ENCODE measurements around the gene DGCR6L. TPM values are rescaled to one million over a fixed set of nuclear protein-coding genes. Genes with fewer than 3 reads are reported as not detected.

Gene DGCR6L
- total and polyA plus RNA-seq, 2 experiments from 2014 or later, result 84.6 to 111 TPM

DNA sequence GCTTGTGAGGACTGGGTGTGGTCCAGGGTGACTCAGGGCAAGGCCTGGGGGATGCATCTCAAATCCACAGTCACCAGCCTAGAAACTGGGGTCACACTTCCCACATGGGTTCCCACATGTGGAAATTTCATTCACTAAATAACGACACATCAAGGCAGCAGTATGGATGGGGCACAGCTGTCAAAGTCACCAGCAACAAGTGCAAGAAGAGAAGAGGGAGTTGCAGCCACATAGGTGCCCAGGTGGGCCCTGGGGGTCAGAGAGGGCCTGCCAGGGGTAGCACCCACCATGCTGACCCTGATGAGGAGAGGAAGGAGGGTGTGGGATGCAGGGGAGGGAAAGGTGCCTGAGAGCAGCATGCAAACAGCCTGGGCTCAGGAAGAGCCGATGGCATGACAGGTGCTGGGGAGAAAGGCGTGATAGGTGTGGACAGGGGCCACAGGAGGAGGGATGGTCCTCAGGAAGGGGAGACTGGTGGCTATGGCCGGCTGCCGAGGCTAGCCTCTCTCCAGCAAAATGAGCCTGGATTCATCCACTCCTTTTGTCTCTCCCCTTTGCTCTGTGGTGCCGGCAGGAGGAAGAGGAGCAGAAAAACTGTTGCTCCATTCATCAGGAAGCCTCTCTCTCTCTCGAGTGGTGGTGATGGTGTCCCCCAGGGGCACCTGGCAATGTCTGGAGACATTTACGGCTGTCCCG is 22.3 kb downstream of the DGCR6L start:
- Histone ChIP-seq H3K9me3 (ENCODE audit: low read depth) (no peaks in the 10 kb centered on the region), H3K9me2 (ENCODE audit: insufficient read depth) (no peaks in the 10 kb centered on the region), H3K27me3 (replicated peaks; ENCODE audit: insufficient read depth) (no peaks in the 10 kb centered on the region; the same call in 1 of the 2 replicates), H3K27ac (no peak overlapping the region), H3K36me3 (ENCODE audit: low read depth) (no peaks in the 10 kb centered on the region), H3K4me3 (no peak overlapping the region), H4K20me1 (ENCODE audit: insufficient read depth) (no peaks in the 10 kb centered on the region), H3K79me2 (ENCODE audit: insufficient read depth) (no peaks in the 10 kb centered on the region), H3F3A (ENCODE audit: insufficient read depth) (no peaks in the 10 kb centered on the region), H2AFZ (no peak overlapping the region), H3K4me1 (ENCODE audit: insufficient read depth) (no peaks in the 10 kb centered on the region), H3K4me2 (ENCODE audit: unreplicated experiment) (no peak overlapping the region), H3K9ac (no peak overlapping the region)
- 54 to 58% methylated on average over 9 of the region's 9 CpGs for WGBS, 2 experiments (ENCODE audit: low coverage in 1 of 2, low lambda C conversion rate in 2 of 2, missing lambda C conversion rate in 2 of 2)
- no peak for DNase-seq
- no peak for TF ChIP-seq EZH2 (IDR thresholded peaks at IDR 0.05; ENCODE audit: insufficient read depth, poor library complexity, severe bottlenecking)
- TF ChIP-seq EZH2phosphoT487 (IDR thresholded peaks at IDR 0.05; ENCODE audit: insufficient read depth, low read depth), result no peak
- in situ Hi-C loops (cut with MboI), result loop anchor here (25.0 kb wide), 1 partner anchor 310 kb away; no protein-coding TSS in a partner anchor

DNA sequence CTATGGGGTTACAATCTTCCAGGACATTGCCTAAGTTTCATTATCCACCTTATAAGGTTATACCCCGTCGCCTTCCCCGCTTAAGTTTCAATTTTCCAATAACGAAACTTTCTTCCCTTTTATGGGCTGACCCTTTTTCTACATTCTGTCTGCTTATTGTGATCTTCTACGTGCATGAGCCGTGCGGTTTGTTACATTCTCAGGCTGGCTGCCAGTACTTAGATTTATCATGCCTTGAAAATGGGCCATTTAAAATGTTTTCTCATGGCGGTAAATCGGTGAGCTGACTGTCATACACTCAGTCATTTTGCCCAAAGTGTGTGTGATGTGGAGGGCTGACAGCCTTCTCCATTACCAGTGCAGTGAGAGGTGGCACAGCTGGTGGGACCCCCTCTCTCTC is 23.3 kb downstream of the DGCR6L start:
- Histone ChIP-seq H4K20me1 (ENCODE audit: insufficient read depth) (no peaks in the 10 kb centered on the region), H3K27ac (no peak overlapping the region), H3K9me3 (ENCODE audit: low read depth) (no peaks in the 10 kb centered on the region), H3K9ac (no peak overlapping the region), H3K79me2 (ENCODE audit: insufficient read depth) (no peaks in the 10 kb centered on the region), H3K4me2 (ENCODE audit: unreplicated experiment) (no peak overlapping the region), H2AFZ (no peak overlapping the region), H3K4me1 (ENCODE audit: insufficient read depth) (no peaks in the 10 kb centered on the region), H3K36me3 (ENCODE audit: low read depth) (no peaks in the 10 kb centered on the region), H3K4me3 (no peak overlapping the region), H3F3A (ENCODE audit: insufficient read depth) (no peaks in the 10 kb centered on the region), H3K27me3 (replicated peaks; ENCODE audit: insufficient read depth) (peaks cover 6% of the 10 kb centered on the region), H3K9me2 (ENCODE audit: insufficient read depth) (no peaks in the 10 kb centered on the region)
- TF ChIP-seq EZH2phosphoT487 (IDR thresholded peaks at IDR 0.05; ENCODE audit: insufficient read depth, low read depth) (no peak), EZH2 (IDR thresholded peaks at IDR 0.05; ENCODE audit: insufficient read depth, poor library complexity, severe bottlenecking) (no peak)
- WGBS, 2 experiments (ENCODE audit: low coverage in 1 of 2, low lambda C conversion rate in 2 of 2, missing lambda C conversion rate in 2 of 2), result 83 to 84% methylated on average over 9 of the region's 9 CpGs
- in situ Hi-C loops (cut with MboI), result loop anchor here (25.0 kb wide), 1 partner anchor 309 kb away; no protein-coding TSS in a partner anchor
- no peak for DNase-seq

- H3K27ac ChIP-seq, result no peak overlapping the region
- TF ChIP-seq EZH2 (IDR thresholded peaks at IDR 0.05; ENCODE audit: insufficient read depth, poor library complexity, severe bottlenecking) (no peak), EZH2phosphoT487 (IDR thresholded peaks at IDR 0.05; ENCODE audit: insufficient read depth, low read depth) (no peak)
- no peak overlapping the region for H2AFZ ChIP-seq
- no peaks in the 10 kb centered on the region for H3F3A ChIP-seq (ENCODE audit: insufficient read depth)
- 65 to 72% methylated on average over 12 of the region's 12 CpGs for WGBS, 2 experiments (ENCODE audit: low coverage in 1 of 2, low lambda C conversion rate in 2 of 2, missing lambda C conversion rate in 2 of 2)
- no peaks in the 10 kb centered on the region for H3K79me2 ChIP-seq (ENCODE audit: insufficient read depth)
- no peak for DNase-seq
- in situ Hi-C loops (cut with MboI), result loop anchor here (25.0 kb wide), 1 partner anchor 308 kb away; no protein-coding TSS in a partner anchor
- H3K27me3 ChIP-seq (replicated peaks; ENCODE audit: insufficient read depth), result peaks cover 6% of the 10 kb centered on the region; the same call in 1 of the 2 replicates
- no peaks in the 10 kb centered on the region for H3K36me3 ChIP-seq (ENCODE audit: low read depth)
- no peak overlapping the region for H3K4me2 ChIP-seq (ENCODE audit: unreplicated experiment)
- H3K4me3 ChIP-seq, result no peak overlapping the region
- H3K4me1 ChIP-seq (ENCODE audit: insufficient read depth), result no peaks in the 10 kb centered on the region
- no peaks in the 10 kb centered on the region for H3K9me3 ChIP-seq (ENCODE audit: low read depth)
- no peaks in the 10 kb centered on the region for H3K9me2 ChIP-seq (ENCODE audit: insufficient read depth)
- no peaks in the 10 kb centered on the region for H4K20me1 ChIP-seq (ENCODE audit: insufficient read depth)
- H3K9ac ChIP-seq, result no peak overlapping the region
These were observed 24.4 kb downstream of the DGCR6L start for GRCh38 chr22:20295262-20296064.

DNA sequence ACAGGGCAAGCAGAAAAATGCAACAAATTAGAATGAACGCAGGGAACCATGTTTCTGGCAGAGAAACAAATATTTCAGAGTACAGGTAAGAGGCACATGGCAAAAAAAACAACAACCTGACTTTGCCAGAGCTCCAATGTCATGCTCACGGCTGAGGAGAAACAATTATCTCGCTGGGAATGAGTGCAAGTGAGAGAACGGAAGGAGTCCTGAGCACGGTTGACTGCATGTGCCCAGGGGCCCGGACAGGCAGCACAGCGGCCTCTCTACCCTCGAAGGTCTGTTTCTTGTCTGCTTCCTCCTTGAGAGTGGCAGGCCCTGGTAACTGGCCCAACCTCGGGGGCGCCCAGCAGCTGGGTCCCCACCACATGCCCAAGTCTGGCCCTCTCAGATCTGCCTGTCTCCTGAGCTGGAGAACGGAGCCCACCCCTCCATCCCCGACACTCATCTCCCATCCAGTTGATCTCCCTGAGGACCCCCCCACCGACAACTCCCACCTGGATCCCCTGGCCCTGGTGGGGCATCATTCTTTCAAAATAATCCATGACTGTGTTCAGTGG is 27.1 kb downstream of the DGCR6L start:
- Histone ChIP-seq H3K9me3 (ENCODE audit: low read depth) (no peaks in the 10 kb centered on the region), H2AFZ (no peak overlapping the region), H3K36me3 (ENCODE audit: low read depth) (no peaks in the 10 kb centered on the region), H3K9ac (no peak overlapping the region), H3K27ac (no peak overlapping the region), H3K4me3 (no peak overlapping the region), H3K27me3 (replicated peaks; ENCODE audit: insufficient read depth) (peaks cover 6% of the 10 kb centered on the region), H3K4me1 (ENCODE audit: insufficient read depth) (no peaks in the 10 kb centered on the region), H4K20me1 (ENCODE audit: insufficient read depth) (no peaks in the 10 kb centered on the region), H3F3A (ENCODE audit: insufficient read depth) (no peaks in the 10 kb centered on the region), H3K9me2 (ENCODE audit: insufficient read depth) (no peaks in the 10 kb centered on the region), H3K79me2 (ENCODE audit: insufficient read depth) (no peaks in the 10 kb centered on the region), H3K4me2 (ENCODE audit: unreplicated experiment) (no peak overlapping the region)
- TF ChIP-seq EZH2phosphoT487 (IDR thresholded peaks at IDR 0.05; ENCODE audit: insufficient read depth, low read depth), result no peak
- TF ChIP-seq EZH2 (IDR thresholded peaks at IDR 0.05; ENCODE audit: insufficient read depth, poor library complexity, severe bottlenecking), result no peak
- DNase-seq, result no peak
- WGBS, 2 experiments (ENCODE audit: low coverage in 1 of 2, low lambda C conversion rate in 2 of 2, missing lambda C conversion rate in 2 of 2), result 62 to 63% methylated on average over 13 of the region's 13 CpGs
- in situ Hi-C loops (cut with MboI), result loop anchor here (25.0 kb wide), 1 partner anchor 305 kb away; no protein-coding TSS in a partner anchor
